HuH-7.5 (cell line): ENCODE results near the gene HOXB7.

Experiments
- DNase-seq: peaks from one replicate; pipeline ENCODE4 v3.0.0; 2011; ENCODE audit warnings: low spot score

HOXB7 gene

DNA sequence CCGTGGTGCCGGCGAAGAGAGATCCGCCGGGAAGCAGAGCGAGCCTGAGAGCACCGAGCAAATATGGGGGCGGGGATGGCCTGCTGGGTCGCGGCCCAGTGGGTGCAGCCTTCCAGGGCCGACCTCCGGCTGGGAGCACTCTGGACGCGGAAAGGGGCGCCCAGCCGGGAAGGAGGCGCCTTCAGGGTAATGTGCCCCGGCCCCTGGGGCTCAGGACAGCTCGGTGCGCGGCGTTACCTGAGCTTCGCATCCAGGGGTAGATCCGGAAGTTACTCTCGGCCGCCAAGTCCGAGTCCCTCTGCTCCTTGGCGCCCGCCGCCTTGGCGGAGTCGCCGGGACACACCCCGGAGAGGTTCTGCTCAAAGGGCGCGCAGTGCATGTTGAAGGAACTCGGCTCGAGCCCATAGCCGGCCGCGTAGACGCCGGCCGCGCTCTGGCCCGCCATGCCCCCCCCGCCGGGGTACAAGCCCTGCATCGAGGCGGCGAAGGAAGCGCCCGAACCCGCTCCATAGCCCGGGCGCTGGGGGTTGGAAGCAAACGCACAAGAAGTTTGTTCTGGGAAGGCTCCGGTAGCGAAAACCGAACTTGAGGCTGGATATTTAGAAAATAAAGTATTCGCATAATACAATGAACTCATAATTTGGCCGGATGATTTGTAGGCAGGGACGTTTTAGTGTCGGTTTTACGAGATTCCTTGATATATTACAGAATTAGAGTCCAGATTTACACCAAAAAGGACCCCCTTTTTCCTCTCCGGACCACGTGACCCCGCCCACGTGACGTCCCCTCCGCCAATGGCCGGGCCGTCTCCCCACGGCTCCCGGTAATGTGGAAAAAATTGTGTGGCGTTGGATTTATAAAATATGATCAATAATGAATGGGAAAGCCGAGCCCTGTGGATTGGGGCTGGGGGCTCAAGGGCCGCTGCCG, at the start of gene HOXB7:
Gene HOXB7 (minus strand): TSS at position 736 of the 930 bp plus-strand sequence. CDS start 99 bp downstream, at position 637.
- DNase-seq = peak; percentile 58

DNA sequence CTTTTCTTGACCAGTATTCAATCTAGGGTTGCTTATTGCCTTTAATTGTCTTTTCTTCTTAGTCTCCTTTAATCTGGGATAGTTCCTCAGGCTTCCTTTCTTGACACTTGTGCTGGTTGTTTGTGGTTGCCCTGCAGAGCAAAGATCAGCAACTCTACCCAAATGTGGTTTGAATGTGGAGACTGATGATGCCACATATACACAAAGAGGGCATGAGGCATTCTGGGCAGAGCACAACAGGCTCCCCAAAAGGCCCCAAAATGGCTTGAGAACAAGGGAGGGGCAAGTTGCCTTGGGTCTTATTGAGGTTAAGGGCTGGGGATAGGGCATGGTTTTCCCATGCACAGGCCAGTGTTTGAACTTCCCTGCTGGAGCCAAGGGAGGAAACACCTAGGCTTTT, 45.1 kb upstream of the HOXB7 start:
- no peak for DNase-seq

DNA sequence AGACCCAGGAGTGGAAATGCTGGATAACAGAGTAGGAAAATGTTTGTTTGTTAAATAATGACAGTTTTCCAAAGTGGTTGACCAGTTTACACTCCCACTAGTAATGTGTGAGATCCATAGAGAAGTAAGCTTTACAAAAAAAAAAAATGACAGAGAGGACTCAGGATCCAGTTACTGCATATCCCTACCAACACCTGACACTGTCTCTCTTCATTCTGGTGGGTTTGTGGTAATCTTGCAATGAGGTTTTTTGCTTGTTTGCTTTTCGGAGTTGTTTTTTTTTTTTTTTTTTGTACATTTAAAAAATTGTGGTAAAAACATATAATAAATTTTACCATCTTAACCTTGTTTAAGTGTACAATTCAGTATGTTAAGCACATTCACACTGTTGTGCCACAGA, 38.9 kb upstream of the HOXB7 start:
- no peak for DNase-seq

DNA sequence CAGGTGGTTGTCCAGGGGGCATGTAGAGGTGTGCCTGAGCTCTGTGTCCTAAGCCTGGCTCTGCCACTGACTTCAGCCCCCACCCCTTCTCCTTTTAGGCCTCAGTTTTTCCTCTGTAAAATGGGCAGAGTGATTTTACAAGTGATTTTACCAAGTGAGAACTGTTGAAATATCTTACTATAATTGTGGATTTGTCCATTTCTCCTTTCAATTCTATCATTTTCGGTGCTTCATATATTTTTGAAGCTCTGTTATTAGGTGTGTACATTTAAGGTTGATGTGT, 37.1 kb upstream of the HOXB7 start:
- no peak for DNase-seq

DNA sequence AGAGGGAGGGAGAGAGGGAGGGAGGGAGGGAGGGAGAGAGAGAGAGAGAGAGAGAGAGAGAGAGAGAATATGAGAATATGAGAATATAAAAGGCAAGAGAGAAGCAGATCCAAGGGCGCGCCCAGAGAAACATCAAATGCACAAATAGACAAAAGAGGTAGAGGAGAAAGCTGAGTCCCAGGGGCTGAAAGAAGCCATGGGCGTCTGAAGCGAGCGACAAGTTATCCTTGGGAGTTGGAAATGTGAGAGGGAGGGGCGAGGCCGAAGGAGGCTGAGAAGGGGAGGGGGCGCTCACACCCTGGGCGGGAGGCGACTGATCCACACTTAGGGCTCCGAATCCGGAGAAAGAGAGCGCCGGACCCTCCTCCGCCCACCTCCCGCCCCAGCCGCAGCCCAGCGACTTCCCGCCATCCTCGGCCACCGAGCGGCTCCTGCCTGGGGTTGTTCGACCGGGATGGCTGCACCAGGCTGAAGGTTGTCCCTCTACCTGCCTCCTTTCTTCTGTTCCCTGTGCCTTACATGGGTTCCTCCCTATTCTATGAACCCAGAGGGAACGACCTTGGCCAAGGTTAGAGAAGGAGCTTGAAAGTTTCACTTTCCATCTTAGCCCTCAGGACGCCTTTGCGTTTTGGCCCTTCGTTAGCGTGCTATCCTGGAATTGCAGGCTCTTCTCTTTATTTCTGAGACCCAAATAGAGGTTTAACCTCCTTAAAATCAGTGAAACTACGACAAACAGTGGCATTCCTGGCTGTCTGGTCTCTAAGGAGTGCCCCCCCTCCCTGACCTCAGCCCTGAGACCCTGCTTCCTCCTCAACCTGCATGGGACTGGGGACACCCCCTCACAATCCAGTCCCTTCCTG, 36.5 kb upstream of the HOXB7 start:
- no peak for DNase-seq

DNA sequence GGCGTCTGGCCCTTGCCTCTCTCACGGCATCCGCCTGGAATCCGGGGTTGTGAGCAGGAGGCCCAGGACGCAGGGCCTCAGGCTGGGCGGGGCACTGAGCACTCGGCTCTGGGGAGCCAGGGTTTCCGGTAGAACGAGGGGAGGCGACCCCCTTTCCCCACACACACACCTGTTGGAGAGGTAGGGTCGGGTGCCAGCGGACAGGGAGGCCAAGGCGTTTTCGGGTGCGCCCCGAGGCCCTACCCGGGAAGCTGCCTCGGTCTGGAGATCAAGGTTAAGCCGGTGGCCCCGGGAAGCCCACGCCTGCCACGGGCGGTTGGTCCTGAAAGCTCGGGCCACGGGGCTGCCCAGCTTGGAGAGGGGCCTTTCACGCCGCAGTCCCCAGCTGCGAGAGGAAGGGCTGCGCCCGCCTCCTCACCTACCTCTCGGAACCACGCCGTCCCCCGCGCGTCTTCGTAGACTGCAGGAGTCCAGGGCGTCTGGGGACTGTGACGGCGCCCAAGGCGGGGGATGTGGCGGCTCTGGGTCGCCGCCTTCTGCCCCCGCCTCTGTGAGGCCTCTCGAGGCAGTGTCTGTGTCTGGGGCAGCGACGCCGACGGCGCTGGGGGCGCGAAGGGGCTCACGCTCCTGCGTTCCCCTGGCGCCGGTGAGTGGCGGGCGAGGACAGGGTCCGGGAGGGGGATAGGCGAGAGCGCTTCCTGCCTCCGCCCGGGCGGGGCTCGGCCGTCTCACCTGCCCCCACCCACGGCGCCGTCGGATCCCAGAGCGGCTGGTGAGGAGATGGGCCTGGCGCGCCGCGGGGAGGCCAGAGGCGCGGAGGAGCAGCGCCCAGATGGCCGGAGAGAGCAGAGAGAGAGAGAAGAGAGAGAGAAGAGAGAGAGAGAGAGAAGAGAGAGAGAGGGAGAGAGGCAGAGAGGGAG, 35.6 kb upstream of the HOXB7 start:
- DNase-seq = no peak

DNA sequence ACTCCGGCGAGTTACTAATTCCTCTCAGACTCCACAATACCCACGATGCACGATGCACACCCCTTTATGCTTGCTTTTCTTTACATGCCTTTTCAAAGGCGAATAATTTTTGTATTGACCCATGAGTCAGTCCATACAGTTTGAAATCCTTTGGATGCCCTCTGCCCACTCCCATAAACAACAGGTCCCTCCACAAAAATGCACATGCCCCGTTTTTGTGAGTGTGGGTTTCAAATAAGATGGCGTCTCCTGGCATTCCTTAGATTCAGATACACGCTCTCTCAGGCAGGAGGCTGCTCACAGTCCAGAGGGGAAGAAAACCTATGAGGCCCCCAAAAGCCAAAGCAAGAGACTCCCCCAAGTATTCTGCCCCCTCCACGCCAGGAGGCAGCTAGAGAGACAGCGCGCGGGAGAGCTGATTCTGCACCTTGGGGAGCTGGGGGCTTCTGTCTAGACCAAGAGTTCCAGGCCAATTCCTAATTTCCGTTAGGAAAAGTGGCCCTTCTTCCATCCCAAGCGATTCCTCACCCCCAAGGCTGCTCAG, 34.9 kb upstream of the HOXB7 start:
- no peak for DNase-seq

DNA sequence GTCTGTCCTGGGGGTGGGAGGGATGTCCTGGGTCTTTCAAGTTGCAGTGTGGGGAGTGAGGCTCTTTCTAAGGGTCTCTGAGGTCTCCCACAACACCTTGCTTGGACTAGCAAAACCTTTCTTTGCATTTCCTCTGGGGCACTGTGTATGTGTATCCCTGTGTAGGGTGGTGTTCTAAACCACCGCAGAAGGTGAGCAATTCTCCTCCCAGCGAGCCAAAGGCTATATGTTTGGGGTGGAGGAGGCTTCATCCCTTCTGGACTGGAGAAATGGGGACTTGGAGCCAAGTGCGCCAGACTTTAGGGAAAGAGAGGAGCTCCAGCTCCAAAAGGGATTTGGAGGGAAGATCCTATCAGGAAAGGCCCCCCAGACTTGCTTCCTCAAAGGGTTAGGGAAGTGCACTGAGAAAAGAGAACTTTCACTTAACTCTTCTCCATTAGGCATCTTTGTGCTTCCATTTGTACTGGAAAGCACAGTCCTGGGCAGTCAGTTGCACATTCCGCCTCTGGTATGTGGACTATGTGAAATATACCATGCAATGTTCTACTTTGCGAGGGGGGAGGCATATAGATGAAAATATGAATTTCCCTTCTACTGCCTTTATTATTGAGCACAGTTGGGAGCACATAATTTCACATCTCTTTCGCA, 34.2 kb upstream of the HOXB7 start:
- DNase-seq = no peak

DNA sequence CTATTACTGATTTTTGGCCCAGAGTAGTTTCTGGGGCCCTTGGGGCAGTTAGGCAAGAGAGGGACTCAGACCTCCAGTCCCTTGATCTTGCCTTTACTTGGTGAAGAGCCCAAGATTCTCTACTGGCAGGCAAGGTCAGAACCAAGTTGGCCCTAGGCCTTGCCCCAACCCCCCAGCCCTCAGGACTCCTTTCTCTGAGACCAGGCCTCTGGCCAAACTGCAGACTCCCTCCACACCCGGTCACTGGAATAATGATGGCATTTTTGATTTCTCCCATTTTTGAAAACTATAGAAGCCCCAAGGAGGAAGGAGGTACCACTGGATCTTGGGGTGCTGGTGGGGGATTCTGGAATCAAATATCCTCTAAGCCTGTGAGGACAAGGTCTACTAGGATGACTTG, 33.3 kb upstream of the HOXB7 start:
- DNase-seq = no peak

DNA sequence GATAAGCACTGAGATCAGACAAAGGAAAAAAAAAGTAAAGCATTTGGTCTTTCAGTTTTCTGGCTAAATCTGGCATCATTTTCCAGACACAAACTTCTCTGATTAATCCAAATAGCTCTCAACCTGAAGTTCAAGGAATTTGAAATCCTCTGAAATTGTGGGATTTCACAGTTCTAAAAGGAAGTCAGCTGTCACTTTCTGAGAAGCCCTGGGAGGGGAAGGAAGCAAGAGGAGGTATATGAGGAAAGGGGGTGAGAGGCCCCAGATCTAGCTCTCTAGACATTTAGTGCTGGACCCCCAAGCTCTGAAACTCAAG, 32.8 kb upstream of the HOXB7 start:
- no peak for DNase-seq

DNA sequence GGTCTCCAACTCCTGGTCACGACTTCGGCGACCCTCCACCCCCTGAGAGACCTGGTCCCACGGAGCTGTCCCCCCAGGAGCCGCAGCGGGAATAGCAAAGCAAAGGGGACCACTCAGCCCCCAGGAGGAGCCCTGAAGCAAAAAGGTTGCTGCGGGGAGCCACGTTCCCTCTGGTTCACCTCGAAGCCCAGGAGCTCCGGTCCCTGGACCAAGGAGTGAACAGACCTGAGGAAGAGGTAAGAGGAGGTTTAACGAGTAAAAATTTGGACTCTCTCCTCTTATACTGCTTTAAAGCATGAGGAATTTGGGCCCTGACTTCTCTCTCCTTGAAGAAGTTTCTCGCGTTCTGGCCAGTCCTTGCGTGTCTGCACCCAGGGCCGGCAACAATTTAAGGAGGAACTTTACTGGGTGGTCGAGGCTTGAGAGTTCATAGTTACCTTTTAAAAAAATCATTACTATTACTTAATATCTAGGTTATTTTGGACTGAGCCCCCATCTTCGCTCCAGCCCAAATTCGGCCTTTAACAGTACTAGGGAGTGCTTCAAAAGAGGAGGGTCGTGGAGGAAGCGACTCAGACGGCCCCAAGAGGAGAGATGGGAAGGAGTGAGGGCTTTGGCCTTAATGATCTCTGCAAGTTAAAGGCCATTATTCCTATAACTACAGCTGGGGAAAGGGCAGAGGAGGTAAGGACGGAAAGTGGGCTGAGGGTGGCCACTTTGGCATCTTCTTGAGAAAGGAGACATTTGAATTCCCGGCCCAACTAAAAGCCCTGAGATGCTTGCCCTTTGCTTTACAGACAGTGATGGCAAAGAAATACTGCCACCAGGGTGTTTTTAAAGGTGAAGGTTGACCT, 32.3 kb upstream of the HOXB7 start:
- no peak for DNase-seq

GRCh38 chr17:48642059-48642842, 31.4 kb upstream of the HOXB7 start:
- DNase-seq = peak; percentile 3

- peak; percentile 5 for DNase-seq
Observed at GRCh38 chr17:48641541-48642058, 30.8 kb upstream of the HOXB7 start.

- DNase-seq = peak; percentile 2
Observed at GRCh38 chr17:48640858-48641180, 30.0 kb upstream of the HOXB7 start.

DNA sequence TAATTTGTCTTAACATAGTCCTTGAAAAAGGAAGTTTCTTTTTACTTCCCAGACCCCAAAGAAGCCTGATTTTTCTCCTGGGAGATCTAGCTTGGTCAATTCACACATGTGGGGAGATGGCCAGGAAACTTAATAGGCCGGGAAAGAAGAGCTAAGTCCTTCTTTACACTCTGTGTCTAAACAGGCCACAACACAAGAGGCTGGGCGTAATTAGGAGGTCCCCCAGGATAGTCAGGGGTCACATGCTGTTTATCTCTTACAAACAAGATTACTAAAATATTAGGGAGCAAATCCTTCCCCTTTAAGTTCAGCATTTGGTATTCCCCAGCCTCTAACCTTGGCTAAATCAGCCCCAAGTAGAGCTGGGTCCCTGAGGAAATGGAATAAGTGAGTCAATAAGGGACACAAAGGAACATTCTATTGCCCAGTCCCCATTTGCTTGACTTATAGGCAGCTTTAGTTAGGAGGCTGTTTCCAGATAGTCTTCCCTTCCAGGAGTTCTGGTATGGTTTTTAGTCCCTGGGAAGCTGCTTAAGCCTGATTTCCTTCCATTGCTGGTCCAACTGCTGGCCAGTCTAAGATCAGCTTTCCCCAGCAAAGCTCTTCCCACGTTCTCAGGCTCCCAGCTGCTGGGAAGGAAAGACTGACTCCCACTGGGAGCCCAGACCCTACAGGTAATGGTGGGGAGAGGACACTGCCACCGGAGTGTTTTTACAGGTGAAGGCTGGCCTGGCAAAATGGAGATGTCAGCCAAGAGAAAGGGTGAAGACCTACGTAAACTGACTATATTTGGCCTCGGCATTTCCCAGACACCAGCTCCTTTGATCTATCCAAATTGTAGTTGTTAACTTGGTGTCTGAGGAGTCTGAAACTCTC, 29.4 kb upstream of the HOXB7 start:
- peak; percentile 13 for DNase-seq

DNA sequence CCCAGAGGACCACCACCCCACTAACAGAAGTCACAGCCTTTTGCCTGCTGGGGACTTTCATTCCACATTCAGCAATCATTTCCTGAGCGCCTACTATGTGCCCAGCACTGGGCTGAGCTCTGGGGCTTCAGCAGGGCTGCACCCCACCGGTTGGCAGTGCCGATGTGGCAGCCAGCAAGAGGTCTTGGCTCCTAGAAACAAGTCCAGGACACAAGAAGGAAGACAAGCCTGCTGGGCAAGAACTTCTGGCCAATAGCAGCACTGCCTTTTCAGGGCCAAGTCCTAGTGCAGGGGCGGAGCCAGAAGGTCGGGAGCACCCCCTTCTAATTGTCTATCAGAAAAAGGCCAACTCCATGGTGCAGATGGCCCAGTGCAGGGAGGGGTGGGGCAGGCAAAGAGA, 28.3 kb upstream of the HOXB7 start:
- no peak for DNase-seq

DNA sequence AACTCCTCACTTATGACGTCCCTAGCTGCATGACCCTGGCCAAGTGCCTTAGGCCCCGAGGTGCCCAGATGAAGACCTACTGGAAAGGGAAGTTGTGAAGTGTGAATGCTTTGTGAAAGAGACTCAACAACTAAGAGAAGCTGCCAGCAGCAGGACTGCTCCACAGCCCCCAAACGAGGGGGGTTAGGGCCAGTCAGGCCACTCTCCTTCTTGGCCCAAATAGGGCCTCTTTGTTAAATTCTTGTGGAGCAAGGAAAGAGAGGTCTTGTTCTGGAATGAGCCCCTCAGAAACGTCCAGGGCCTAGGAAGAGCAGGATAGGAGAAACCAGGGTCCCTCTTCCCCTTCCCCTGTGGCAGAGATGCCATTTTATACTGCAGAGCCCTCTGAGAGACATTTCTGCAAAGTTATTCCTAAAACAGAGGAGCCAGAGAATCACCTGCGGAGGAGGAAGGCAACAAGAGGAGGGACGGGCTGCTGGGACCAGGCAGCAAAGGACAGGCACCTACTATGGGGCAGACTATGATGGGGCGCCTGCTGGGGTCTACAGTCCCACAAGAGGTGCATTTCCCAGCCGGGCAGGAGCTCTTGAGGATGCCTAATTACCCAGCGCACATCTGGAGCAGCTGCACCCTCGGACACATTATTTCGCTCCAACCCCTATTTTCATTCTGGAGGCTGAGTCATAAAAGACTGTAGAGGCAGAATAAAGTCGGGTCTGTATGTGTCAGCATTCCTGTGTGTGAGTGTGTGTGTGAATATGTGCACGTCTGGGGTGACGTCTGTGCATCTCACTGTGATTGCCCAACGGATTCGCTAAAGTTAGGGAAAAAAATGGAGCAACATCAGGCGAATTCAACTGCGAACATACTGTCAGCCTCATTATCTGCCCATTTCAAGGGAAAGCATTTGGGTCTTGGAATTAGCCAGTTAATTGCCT, 26.8 kb upstream of the HOXB7 start:
- no peak for DNase-seq
